ENCODE data around the gene NECTIN3.

The NECTIN3 gene

DNA sequence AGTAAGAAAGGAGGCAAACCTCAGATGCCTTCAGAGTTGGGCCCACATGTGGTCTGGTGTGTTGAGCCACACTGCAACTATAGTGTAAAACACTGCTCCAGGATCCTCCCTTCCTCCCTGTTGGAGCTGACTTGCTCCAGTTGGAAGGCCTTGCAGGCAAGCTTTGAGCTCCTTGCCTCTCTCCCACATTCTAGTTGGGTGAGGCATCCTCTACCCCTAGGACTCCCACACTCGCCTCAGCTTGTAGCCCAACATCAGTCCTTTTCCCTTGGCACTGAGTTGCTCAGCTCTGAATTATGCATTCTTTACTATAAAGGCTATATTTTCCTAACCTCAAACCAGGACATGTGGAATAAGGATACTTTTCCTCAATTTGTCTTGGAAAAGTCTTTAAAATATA, 143.9 kb downstream of the NECTIN3 start:
- H4K91ac ChIP-seq (ENCODE audit: low read length) = no peak overlapping the region
- WGBS = 100% methylated on average over 1 of the region's 1 CpG
- H3K4ac ChIP-seq (ENCODE audit: low read depth in 1 of 2, low read length in 2 of 2) = no peak overlapping the region
- H3K14ac ChIP-seq (ENCODE audit: low read length in 2 of 2) = no peak overlapping the region
- no peak overlapping the region for H2AK5ac ChIP-seq (ENCODE audit: low read length, severe bottlenecking)
- H3K9me3 ChIP-seq (ENCODE audit: control insufficient read depth, low read length) = no peaks in the 10 kb centered on the region
- H3K4me1 ChIP-seq (ENCODE audit: control insufficient read depth, insufficient read depth, low read depth, low read length) = peaks cover 2% of the 10 kb centered on the region
- no peak overlapping the region for H3K9ac ChIP-seq (ENCODE audit: low read length)
- H3K4me3 ChIP-seq (ENCODE audit: insufficient read depth in 1 of 2, low read depth in 1 of 2, low read length in 2 of 2) = no peak overlapping the region
- no peak overlapping the region for H3K27ac ChIP-seq (ENCODE audit: low read length, poor library complexity, severe bottlenecking)
- H2BK120ac ChIP-seq (ENCODE audit: low read depth, low read length) = no peak overlapping the region
- H2AFZ ChIP-seq (ENCODE audit: low read depth, low read length) = no peak overlapping the region
- no peak overlapping the region for H3K23ac ChIP-seq (ENCODE audit: low read length in 2 of 2)
- H2BK5ac ChIP-seq (ENCODE audit: low read depth, low read length, poor library complexity, severe bottlenecking) = no peak overlapping the region
- no peak overlapping the region for H3K18ac ChIP-seq (ENCODE audit: low read depth in 1 of 2, low read length in 2 of 2)
- H3K79me1 ChIP-seq (replicated peaks; ENCODE audit: low read length, poor library complexity, severe bottlenecking) = no peaks in the 10 kb centered on the region
- DNase-seq = no peak
- H4K8ac ChIP-seq (ENCODE audit: low read length) = no peak overlapping the region
- no peak overlapping the region for H2BK15ac ChIP-seq (ENCODE audit: low read depth, poor library complexity, severe bottlenecking)
- no peak overlapping the region for H3K4me2 ChIP-seq (ENCODE audit: low read length, poor library complexity, severe bottlenecking)
- H3K36me3 ChIP-seq (ENCODE audit: control insufficient read depth in 1 of 2, insufficient read depth in 2 of 2, low read depth in 1 of 2, low read length in 2 of 2) = no peaks in the 10 kb centered on the region
- no peaks in the 10 kb centered on the region for H3K27me3 ChIP-seq (ENCODE audit: control insufficient read depth in 1 of 2, insufficient read depth in 1 of 2, low read length in 2 of 2)
- H2BK12ac ChIP-seq (ENCODE audit: low read length in 2 of 2) = no peak overlapping the region

DNA sequence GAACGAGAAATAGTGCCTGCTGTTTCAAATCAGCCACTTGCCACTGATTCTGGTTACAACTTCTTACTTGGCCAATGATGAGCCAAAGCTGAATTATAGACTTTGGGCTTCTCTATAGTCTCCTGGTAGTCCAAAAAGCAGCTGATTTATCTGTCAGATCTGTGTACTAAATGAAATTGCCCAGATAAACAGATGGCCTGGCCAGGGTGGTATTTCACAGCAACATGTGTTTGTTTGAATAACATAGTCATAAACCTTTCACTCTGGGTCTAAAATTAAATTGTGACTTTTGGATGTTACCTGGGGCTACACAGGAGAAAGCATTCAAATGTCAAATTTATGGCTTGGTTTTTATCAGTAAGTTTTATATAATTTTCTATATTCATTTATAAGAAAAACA, 147.0 kb downstream of the NECTIN3 start:
- Histone ChIP-seq H2AFZ (ENCODE audit: low read depth, low read length) (no peak overlapping the region), H2BK15ac (ENCODE audit: low read depth, poor library complexity, severe bottlenecking) (no peak overlapping the region), H2BK12ac (ENCODE audit: low read length in 2 of 2) (no peak overlapping the region), H3K14ac (ENCODE audit: low read length in 2 of 2) (no peak overlapping the region), H3K18ac (ENCODE audit: low read depth in 1 of 2, low read length in 2 of 2) (no peak overlapping the region), H3K4ac (ENCODE audit: low read depth in 1 of 2, low read length in 2 of 2) (no peak overlapping the region), H3K23ac (ENCODE audit: low read length in 2 of 2) (no peak overlapping the region), H3K4me1 (ENCODE audit: control insufficient read depth, insufficient read depth, low read depth, low read length) (no peaks in the 10 kb centered on the region), H3K4me2 (ENCODE audit: low read length, poor library complexity, severe bottlenecking) (no peak overlapping the region), H2BK120ac (ENCODE audit: low read depth, low read length) (no peak overlapping the region), H3K9me3 (ENCODE audit: control insufficient read depth, low read length) (no peaks in the 10 kb centered on the region), H4K91ac (ENCODE audit: low read length) (no peak overlapping the region), H3K27me3 (ENCODE audit: control insufficient read depth in 1 of 2, insufficient read depth in 1 of 2, low read length in 2 of 2) (no peaks in the 10 kb centered on the region), H3K9ac (ENCODE audit: low read length) (no peak overlapping the region), H3K79me1 (replicated peaks; ENCODE audit: low read length, poor library complexity, severe bottlenecking) (no peaks in the 10 kb centered on the region), H3K27ac (ENCODE audit: low read length, poor library complexity, severe bottlenecking) (no peak overlapping the region), H2AK5ac (ENCODE audit: low read length, severe bottlenecking) (no peak overlapping the region), H2BK5ac (ENCODE audit: low read depth, low read length, poor library complexity, severe bottlenecking) (no peak overlapping the region), H3K4me3 (ENCODE audit: insufficient read depth in 1 of 2, low read depth in 1 of 2, low read length in 2 of 2) (no peak overlapping the region), H3K36me3 (ENCODE audit: control insufficient read depth in 1 of 2, insufficient read depth in 2 of 2, low read depth in 1 of 2, low read length in 2 of 2) (no peaks in the 10 kb centered on the region), H4K8ac (ENCODE audit: low read length) (no peak overlapping the region)
- DNase-seq = no peak
- WGBS = 83% methylated on average over 1 of the region's 1 CpG

DNA sequence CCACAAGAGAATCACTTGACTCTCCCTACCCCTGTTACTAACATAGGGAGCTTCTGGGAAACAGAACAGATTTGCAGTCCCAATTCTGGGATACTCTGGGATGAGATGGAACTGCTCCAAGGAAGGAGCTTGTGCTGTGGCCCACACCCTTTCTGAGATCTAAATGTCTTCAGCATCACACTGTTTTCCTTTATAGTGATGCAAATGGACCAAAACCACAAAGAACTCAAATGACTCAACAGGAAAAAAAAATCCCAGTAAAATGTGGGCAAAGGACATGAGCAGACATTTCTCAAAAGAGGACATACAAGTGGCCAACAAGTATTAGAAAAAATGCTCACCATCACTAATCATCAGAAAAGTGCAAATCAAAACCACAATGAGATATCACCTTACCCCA, 155.6 kb downstream of the NECTIN3 start:
- no peaks in the 10 kb centered on the region for H3K4me1 ChIP-seq (ENCODE audit: control insufficient read depth, insufficient read depth, low read depth, low read length)
- H3K9ac ChIP-seq (ENCODE audit: low read length) = no peak overlapping the region
- no peak overlapping the region for H3K23ac ChIP-seq (ENCODE audit: low read length in 2 of 2)
- no peak overlapping the region for H2BK15ac ChIP-seq (ENCODE audit: low read depth, poor library complexity, severe bottlenecking)
- H3K14ac ChIP-seq (ENCODE audit: low read length in 2 of 2) = no peak overlapping the region
- no peak overlapping the region for H3K4me2 ChIP-seq (ENCODE audit: low read length, poor library complexity, severe bottlenecking)
- H3K27me3 ChIP-seq (ENCODE audit: control insufficient read depth in 1 of 2, insufficient read depth in 1 of 2, low read length in 2 of 2) = no peaks in the 10 kb centered on the region
- H2BK120ac ChIP-seq (ENCODE audit: low read depth, low read length) = no peak overlapping the region
- H3K9me3 ChIP-seq (ENCODE audit: control insufficient read depth, low read length) = no peaks in the 10 kb centered on the region
- no peak overlapping the region for H3K4ac ChIP-seq (ENCODE audit: low read depth in 1 of 2, low read length in 2 of 2)
- no peak overlapping the region for H2BK5ac ChIP-seq (ENCODE audit: low read depth, low read length, poor library complexity, severe bottlenecking)
- H4K91ac ChIP-seq (ENCODE audit: low read length) = no peak overlapping the region
- no peak overlapping the region for H2BK12ac ChIP-seq (ENCODE audit: low read length in 2 of 2)
- no peak overlapping the region for H3K4me3 ChIP-seq (ENCODE audit: insufficient read depth in 1 of 2, low read depth in 1 of 2, low read length in 2 of 2)
- H3K27ac ChIP-seq (ENCODE audit: low read length, poor library complexity, severe bottlenecking) = no peak overlapping the region
- DNase-seq = peak; percentile 37
- H3K18ac ChIP-seq (ENCODE audit: low read depth in 1 of 2, low read length in 2 of 2) = no peak overlapping the region
- peaks cover 0 to 4% of the 10 kb centered on the region in 2 experiments for H3K36me3 ChIP-seq (ENCODE audit: control insufficient read depth in 1 of 2, insufficient read depth in 2 of 2, low read depth in 1 of 2, low read length in 2 of 2)
- no peak overlapping the region for H2AK5ac ChIP-seq (ENCODE audit: low read length, severe bottlenecking)
- H2AFZ ChIP-seq (ENCODE audit: low read depth, low read length) = no peak overlapping the region
- no peaks in the 10 kb centered on the region for H3K79me1 ChIP-seq (replicated peaks; ENCODE audit: low read length, poor library complexity, severe bottlenecking)
- no peak overlapping the region for H4K8ac ChIP-seq (ENCODE audit: low read length)

DNA sequence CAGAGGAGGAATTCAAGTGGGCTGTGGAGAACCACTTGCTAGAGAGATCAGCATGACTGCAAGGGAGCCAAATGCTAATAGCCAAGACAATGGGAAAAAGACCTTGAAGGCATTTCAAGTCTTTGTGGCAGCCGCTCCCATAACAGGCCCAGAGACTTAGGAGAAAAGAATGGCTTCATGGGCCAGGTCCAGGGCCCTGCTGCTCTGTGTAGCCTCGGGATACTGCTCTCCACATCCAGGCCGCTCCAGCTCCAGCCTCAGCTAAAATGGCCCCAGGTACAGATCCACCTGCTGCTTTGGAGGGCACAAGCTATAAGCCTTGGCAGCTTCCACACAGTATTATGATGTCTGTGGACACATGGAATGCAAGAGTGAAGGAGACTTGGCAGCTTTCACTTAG, 157.7 kb downstream of the NECTIN3 start:
- Histone ChIP-seq H3K18ac (ENCODE audit: low read depth in 1 of 2, low read length in 2 of 2) (no peak overlapping the region), H2AFZ (ENCODE audit: low read depth, low read length) (no peak overlapping the region), H3K4me3 (ENCODE audit: insufficient read depth in 1 of 2, low read depth in 1 of 2, low read length in 2 of 2) (no peak overlapping the region), H4K8ac (ENCODE audit: low read length) (no peak overlapping the region), H2BK15ac (ENCODE audit: low read depth, poor library complexity, severe bottlenecking) (no peak overlapping the region), H2BK12ac (ENCODE audit: low read length in 2 of 2) (no peak overlapping the region), H3K79me1 (replicated peaks; ENCODE audit: low read length, poor library complexity, severe bottlenecking) (no peaks in the 10 kb centered on the region), H4K91ac (ENCODE audit: low read length) (no peak overlapping the region), H3K23ac (ENCODE audit: low read length in 2 of 2) (no peak overlapping the region), H3K4me1 (ENCODE audit: control insufficient read depth, insufficient read depth, low read depth, low read length) (no peaks in the 10 kb centered on the region), H2AK5ac (ENCODE audit: low read length, severe bottlenecking) (no peak overlapping the region), H3K36me3 (ENCODE audit: control insufficient read depth in 1 of 2, insufficient read depth in 2 of 2, low read depth in 1 of 2, low read length in 2 of 2) (peaks cover 0 to 4% of the 10 kb centered on the region in 2 experiments), H3K4me2 (ENCODE audit: low read length, poor library complexity, severe bottlenecking) (no peak overlapping the region), H2BK120ac (ENCODE audit: low read depth, low read length) (no peak overlapping the region), H3K4ac (ENCODE audit: low read depth in 1 of 2, low read length in 2 of 2) (no peak overlapping the region), H2BK5ac (ENCODE audit: low read depth, low read length, poor library complexity, severe bottlenecking) (no peak overlapping the region), H3K9me3 (ENCODE audit: control insufficient read depth, low read length) (no peaks in the 10 kb centered on the region), H3K9ac (ENCODE audit: low read length) (no peak overlapping the region), H3K27me3 (ENCODE audit: control insufficient read depth in 1 of 2, insufficient read depth in 1 of 2, low read length in 2 of 2) (no peaks in the 10 kb centered on the region), H3K14ac (ENCODE audit: low read length in 2 of 2) (peak overlapping the region in 1 of 2 experiments; percentile 44), H3K27ac (ENCODE audit: low read length, poor library complexity, severe bottlenecking) (no peak overlapping the region)
- 94% methylated on average over 3 of the region's 3 CpGs for WGBS
- no peak for DNase-seq

All from mesenchymal stem cell (in vitro differentiated cells and primary cell).